Inferior parietal cortex (tissue), 1 donor: ENCODE results near the gene PIP5K1C.
A peak's percentile ranks its signal among the peaks of the same experiment; 100 is the strongest.
"Not testable (repeated sequence)": the region's sequence is repeated elsewhere in the genome, so short reads cannot be mapped to it uniquely, and the experiment has no call there.

Experiments
- DNase-seq: peaks from one replicate; pipeline ENCODE4 v3.0.0-alpha.2; 2016; ENCODE audit errors: extremely low spot score

PIP5K1C gene

GRCh38 chr19:3628766-3629165 lies 71.5 kb downstream of the PIP5K1C start:
- DNase-seq: not testable (repeated sequence)

GRCh38 chr19:3627351-3627723 lies 72.9 kb downstream of the PIP5K1C start:
- DNase-seq: no peak

- peak; percentile 97 for DNase-seq
These were observed 73.6 kb downstream of the PIP5K1C start, which contains the start of gene CACTIN for GRCh38 chr19:3626473-3627350. CACTIN (minus strand) TSS chr19:3626790; CDS start chr19:3626762, 28 bp downstream.

- no peak for DNase-seq
These were observed 74.2 kb downstream of the PIP5K1C start for GRCh38 chr19:3625996-3626472.

GRCh38 chr19:3623716-3624115 lies 76.6 kb downstream of the PIP5K1C start:
- DNase-seq: no peak

GRCh38 chr19:3622224-3622623 lies 78.0 kb downstream of the PIP5K1C start:
- no peak for DNase-seq

DNA sequence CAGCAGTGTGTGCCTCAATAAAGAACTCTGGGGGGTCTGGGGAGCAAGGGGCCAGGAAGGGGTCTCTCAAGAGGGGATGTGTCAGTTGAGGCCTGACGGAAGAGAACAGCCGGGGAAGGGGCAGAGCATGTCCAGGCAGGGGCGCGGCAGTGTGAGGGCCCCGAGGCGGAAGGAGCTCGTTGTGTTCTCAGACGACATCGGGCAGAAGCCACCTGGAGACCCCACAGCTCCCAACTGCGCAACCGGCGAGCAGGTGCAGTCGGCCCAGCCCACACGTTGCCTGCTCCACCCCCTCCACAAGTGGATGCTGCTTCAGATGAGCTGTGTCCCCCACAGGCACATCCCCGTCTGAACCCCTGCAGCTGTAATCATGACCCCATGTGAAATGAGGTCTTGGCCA lies 78.6 kb downstream of the PIP5K1C start:
- no peak for DNase-seq

DNA sequence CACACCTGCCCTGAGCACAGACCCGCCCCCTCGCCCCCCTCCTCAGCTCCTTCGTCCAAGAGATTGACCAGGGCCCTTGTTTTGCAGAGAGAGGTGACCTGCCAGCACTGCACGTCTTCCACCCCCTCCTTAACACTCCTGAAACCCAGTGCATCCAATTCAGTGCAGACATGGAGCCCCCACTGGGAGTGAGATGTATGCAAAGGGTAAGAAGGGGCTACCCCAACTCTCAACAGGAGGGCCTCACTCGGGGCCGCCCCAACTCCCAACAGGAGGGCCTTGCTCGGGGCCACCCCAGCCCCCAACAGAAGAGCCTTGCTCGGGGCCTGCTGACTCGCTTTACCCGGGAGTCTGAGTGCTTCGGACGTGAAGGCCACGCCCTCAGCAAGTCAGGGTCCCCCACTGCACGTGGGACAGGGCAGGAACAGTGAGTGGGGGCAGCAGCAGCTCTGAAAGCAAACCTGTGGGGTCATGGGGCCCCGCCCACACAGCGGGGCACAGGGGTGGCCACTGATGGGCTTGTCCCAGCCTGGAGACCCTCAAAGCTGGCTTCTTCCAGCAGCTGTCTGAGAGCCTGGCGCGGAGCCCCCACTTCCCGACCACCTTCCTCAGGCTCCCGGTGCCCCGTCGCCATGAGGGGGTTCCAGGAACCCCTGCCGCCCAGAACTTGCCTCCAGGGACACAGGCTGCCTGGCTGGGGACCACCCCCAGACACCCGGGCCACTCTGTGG lies 79.3 kb downstream of the PIP5K1C start:
- DNase-seq: no peak

DNA sequence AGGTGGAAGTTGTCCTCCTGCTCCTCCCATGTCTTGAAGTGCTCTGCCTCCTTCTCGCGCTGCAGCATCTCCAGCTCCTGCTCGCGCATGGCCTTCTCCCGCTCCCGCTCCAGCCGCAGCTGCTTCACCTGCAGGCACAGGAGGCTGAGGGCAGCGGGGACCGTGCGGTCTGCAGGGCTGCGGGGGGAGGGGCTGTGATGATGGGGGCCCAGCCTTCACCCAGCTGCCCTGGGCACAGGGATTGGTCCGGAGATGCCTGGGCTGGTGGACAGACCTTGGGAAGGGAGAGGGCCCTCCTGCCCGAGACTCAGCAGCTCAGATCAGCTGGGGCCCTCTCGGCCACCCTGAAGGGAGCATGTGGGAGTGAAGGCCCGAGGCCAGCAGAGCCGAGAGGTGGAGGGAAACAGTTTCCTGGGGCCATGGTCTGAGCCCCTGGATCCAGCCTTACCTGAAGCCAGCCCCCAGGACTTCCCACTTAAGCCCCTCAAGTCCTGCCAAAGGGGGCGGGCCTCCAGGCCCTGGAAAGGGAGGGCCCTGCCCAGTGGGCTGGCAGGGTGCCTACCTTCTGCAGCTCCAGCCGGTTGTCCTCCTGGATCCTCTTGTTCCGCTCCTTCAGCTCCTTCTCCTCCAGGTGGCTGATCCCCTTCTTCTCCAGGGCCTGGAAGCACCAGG lies 80.0 kb downstream of the PIP5K1C start:
- DNase-seq: no peak

DNA sequence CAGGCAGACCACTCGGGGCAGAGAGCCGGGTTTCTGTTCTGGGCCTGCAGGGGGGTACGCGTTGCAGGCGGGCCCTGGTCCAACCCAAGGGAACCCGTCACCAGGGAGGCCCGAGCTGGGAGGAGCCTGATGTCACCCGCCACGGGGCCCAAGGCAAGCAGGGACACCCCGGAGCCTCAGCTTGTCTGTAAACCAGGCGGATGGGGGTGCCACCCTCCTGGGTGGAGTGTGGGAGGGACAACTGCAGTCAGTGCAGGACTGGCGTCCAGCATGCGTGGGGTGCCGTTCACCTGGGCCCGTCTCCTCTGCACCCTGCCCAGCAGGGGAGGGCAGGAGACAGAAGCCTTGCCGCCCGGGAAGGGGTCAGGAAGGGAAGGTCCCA lies 80.6 kb downstream of the PIP5K1C start:
- DNase-seq: no peak

DNA sequence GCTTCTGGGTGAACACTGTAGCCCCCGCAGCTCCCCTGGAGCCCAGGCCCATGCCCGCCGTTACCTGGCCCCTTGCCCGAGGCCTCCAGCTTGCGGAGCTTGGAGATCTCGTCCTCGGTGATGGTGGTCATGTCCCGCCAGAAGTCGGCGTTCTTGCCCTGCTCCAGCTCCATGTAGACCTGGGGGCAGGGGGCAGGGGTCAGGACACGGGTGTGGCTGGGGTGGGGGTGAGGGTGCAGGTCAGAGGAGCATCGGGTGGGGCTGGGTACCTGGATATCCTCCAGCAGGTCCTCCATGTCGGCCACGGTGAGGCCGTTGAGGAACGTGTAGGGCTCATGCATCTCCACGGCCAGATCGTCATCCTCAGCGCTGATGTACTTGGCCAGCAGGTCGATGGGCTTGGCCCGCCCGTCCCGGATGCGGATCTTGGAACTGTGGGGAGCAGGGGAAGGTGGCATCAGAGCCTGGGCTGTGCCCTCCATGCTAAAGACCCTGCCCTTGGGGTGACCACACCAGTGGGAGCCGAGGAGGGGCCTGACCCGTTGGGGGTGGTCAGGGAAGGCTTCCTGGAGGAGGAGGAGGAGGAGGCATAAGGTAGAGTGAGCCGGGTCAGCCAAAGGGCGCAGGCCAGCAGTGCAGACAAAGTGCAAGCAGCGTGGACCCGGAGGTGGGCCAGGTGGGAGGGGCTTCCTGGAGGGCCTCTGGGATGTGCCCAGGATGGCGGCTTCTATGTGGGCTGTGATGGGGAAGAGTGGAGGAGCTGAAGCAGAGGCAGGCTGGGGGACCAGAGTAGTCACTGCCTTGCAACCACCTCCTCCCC lies 81.2 kb downstream of the PIP5K1C start:
- DNase-seq: no peak

- DNase-seq: peak; percentile 50
These were observed 82.0 kb downstream of the PIP5K1C start for GRCh38 chr19:3618144-3618810.

GRCh38 chr19:3617463-3617862 lies 82.8 kb downstream of the PIP5K1C start:
- DNase-seq: no peak

GRCh38 chr19:3615524-3616135 lies 84.6 kb downstream of the PIP5K1C start:
- DNase-seq: no peak

DNA sequence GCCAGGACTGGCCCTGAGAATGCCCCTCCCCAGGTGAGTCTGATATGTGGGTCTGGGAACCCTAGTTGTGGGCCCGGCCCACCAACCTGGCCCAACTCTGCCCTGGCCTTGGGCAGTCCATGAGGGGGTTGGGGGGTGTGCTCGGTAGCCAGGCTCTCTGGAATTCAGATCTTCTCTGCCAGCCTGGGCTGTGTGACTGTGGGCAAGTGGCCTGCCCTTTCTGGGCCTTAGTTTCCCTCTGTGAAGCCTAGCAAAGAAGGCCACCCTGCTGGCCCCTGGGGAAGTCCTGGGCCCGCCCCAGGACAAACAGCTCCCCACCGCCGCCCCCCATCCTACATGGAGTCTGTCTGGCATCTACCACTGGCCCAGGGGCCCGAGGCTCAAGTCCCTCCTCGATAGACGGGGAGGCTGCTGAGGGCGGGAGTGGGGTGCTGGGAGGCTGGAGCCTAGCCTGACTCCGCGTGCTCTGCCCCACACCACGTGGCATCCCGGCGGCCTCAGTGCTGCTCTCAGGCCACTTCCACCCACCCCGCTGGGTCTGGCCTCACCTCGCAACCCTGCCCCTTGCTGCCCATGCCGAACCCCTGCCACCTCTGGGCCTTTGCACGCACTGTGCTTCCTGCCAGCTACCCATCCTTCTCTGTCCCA lies 85.3 kb downstream of the PIP5K1C start:
- no peak for DNase-seq

- DNase-seq: no peak
These were observed 86.2 kb downstream of the PIP5K1C start for GRCh38 chr19:3613818-3614661.

DNA sequence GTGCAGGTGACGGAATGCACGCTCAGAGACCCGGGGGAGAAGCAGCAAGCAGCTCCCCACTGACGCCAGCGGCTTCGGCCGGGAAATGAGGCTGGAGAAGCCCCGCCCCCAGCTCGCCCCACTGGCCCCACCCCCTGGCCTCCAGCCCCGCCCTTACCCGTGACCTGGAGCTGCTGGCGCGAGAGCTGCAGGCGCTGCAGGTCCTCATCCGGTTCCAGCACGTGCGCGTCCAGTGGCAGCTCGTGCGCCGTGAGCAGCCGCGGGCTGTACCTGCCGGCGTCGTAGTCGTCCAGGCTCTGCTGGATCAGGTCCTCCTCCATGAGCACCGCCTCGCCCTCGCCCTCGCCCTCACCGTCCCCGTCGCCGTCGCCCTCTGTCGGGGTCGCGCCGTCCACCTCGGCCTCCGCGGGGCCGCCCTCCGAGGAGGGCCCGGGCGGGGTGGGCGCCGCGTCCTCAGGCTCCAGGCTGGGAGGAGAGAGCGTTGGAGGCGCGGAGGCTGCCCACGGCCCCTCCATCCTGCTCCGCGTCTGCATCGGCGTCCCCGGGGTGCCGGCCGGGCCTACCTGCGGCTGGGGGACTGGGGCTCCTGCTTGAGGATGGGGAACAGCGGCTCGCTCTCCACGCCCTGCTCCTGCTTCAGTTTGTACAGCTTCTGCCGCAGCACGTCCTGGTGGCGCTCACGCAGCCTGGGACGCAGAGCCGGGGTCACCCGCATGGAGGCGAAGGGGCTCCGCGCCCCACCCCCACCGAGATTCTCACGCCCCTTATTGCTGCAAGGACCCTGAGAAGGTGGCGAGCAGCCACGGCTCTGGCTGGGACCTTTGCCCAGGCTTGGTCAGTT lies 87.1 kb downstream of the PIP5K1C start:
- no peak for DNase-seq

DNA sequence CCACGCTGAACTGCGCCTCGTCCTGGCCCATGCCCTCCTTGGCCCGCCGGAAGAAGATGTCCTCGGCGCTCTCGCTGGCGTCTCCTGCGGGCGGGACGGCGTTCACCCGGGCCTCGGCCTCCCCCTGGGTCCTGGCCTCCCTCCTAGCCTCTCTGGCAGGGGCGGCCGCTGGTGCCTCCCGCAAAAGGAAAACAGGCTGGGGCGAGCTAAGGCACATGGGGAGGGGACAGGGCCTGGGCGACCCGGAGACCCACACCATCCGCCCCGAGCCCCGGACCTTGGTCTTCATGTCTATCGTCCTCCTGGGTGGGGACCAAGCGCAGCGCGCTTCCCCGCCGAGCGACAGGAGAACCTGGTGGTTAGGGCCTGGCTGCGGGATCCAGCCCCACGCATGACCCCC lies 87.9 kb downstream of the PIP5K1C start:
- DNase-seq: no peak
